Fibroblast of peridontal ligament (primary cell): ENCODE measurements around the gene KHDC3L.

Source experiments
- DNase-seq: peaks from one replicate; pipeline ENCODE4 v3.0.0-alpha.2; 2010; ENCODE audit errors: extremely low read depth

Gene KHDC3L, protein sequence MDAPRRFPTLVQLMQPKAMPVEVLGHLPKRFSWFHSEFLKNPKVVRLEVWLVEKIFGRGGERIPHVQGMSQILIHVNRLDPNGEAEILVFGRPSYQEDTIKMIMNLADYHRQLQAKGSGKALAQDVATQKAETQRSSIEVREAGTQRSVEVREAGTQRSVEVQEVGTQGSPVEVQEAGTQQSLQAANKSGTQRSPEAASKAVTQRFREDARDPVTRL

GRCh38 chr6:73362358-73362757 lies at the start of gene KHDC3L:
Gene KHDC3L, plus strand, starts transcription at chr6:73362658. Its CDS starts 72 bp downstream, at chr6:73362730.
- DNase-seq: no peak

DNA sequence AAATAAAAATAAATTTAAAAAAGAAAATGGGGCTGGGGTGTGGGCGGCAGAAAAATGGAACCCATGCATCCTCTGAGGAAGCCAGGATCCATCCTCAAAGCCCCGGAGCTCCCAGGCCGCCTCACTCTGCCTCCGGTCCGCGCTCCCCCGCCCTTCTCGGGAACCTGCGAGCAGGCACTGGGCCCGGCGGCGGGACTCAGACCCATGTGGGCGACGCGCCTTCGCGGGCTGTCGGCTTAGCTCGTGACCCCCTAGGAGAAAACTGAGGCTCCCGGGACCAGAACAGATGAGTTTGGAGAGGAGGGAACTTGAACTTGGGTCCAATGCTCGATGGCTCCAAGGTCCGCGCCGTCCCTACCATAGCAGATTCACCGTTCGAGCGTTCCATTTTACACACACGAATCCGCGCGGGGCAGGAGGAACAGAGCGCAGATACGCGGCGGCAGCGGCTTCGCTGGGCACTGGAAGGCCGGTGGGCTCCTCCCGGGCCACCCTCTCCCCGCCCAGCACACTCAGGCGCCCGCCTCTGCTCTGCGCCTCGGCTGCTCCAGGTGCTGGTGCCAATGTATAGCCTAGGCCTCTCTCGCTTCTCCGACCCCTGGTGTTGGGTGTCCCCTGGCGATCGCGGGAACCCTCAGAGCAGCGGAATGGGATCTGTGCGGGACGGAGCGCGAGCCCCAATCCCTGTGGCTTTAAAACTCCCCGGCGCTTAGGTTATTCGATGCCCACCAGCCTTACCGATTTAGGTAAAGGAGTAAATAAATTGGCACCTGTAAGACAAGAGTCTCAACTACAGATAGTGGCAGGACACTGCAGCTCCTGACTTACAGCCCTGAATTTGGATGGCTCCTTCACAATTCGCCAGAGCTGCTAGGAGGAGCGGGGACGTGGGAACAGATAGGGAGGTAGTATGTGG lies 47.6 kb upstream of the KHDC3L start:
- no peak for DNase-seq

GRCh38 chr6:73323323-73323722 lies 39.1 kb upstream of the KHDC3L start:
- no peak for DNase-seq

GRCh38 chr6:73325656-73326055 lies 36.8 kb upstream of the KHDC3L start:
- no peak for DNase-seq

GRCh38 chr6:73328790-73329189 lies 33.7 kb upstream of the KHDC3L start:
- no peak for DNase-seq

DNA sequence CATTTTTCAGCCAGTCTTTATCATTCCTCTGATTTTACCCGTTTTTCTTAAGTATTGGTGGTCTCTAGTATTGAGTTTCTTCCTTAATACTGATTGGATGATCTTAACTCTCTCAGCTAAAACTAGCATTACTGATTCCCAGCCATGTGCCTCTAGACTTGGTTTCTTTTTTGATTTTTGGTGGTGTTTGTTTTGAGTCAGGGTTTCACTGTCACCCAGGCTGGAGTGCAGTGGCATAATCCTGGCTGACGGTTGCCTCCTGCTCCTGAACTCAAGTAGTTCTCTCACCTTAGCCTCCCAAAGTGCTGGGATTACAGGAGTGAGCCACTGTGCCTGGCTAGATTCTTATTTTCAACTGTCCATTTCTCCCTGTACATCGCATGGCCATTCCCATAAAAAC lies 33.3 kb upstream of the KHDC3L start:
- DNase-seq: no peak

DNA sequence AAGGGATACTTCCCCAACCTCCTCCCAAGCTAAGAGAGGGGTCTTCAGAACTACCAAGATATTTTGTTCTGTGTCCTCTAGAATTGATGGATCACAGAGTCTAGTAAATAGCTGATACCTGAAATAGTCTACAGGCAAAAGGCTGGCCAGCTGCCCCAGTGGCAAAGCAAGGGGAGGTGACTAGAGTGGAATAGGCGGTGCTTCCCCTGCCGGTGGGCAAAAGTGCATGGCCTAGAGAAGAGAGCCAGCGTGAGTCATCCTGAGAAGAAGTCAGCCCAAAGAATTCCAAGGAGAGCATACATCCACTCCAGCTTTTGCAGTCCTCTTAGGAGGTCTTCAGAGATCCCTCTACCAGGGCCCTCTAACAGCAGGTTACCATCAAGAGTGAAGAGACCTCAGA lies 23.1 kb upstream of the KHDC3L start:
- DNase-seq: no peak

GRCh38 chr6:73340048-73340447 lies 22.4 kb upstream of the KHDC3L start:
- DNase-seq: no peak

DNA sequence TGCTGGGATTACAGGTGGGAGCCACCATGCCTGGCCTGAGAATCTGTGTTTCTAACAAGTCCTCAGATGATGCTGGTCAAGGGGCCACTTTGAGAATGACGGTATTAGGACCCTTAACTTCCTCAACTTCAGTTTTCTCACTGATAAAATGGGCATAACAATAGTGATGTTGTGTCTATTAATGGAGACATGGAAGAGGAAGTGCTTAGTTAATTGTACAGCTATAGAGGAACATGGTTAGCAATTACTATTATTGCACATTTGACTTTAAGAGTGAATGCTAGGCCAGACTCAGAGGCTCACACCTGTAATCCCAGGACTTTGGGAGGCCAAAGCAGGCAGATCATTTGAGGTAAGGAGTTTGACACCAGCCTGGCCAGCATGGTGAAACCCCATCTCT lies 21.1 kb upstream of the KHDC3L start:
- DNase-seq: no peak

DNA sequence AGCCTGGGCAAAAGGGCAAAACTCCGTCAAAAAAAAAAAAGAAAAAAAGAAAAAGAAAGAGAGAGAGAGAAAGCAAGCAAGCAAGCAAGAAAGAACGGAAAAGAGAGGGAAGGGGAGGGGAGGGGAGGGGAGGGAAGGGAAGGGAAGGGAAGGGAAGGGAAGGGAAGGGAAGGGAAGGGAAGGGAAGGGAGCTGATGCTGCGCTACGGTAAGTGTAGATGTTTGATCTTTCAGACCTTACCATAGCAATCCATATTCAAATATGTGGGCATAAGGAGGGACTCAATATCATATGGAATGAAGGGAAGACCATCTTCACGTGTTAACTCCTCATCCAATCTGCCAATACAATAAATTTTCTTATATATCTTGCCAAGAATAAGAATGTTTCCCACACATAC lies 20.3 kb upstream of the KHDC3L start:
- DNase-seq: no peak

- no peak for DNase-seq
These were observed 19.3 kb upstream of the KHDC3L start for GRCh38 chr6:73343164-73343563.

DNA sequence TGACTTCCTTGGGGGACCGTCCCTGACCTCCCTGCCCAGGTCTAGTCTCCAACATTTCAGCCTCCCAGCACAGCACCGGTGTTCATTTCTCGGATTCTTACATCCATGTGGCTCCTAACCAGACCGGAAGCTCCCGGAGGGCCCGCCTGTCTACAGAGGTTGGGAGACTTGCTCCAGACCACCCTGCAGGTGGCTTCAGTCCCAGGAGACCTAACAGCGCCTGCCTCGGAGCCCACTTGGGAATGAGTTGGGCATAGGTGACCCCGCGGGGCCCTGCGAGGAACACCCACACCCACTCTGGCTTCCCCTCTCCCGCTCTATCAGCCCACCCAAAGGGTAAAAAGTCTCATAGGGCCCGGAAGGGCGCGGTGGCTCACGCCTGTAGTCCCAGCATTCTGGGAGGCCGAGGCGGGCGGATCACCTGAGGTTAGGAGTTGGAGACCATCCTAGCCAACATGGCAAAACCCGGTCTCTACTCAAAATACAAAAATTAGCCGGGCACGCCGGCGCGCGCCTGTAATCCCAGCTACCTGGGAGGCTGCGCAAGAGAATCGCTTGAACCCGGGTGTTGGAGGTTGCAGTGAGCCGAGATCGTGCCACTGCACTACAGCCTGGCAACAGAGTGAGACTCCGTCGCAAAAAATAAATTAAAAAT lies 13.8 kb upstream of the KHDC3L start:
- DNase-seq: no peak

DNA sequence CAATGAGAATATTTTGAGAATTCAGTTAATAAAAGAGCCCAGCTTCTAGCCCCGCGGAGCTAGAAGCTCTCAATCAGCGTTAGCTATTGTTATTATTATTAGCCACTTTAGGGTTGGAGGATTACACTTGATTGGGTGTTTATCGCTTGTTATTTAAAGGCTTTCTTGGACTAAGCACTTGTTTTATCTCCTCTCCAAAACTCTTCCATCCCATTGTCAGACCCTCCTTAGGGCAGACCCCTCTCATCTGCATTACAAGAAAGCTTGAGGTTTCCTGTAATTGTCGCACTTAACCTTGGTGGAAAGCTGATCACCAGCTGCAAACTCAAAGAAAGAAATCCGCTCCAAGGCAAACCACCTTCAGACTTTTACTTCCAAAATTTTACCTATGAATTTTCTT lies 13.1 kb upstream of the KHDC3L start:
- no peak for DNase-seq

- DNase-seq: no peak
These were observed 8.5 kb upstream of the KHDC3L start, which contains the start of gene DPPA5 for GRCh38 chr6:73353636-73354593. Gene DPPA5, minus strand, starts transcription at chr6:73354276. Its CDS starts 51 bp downstream, at chr6:73354225.

DNA sequence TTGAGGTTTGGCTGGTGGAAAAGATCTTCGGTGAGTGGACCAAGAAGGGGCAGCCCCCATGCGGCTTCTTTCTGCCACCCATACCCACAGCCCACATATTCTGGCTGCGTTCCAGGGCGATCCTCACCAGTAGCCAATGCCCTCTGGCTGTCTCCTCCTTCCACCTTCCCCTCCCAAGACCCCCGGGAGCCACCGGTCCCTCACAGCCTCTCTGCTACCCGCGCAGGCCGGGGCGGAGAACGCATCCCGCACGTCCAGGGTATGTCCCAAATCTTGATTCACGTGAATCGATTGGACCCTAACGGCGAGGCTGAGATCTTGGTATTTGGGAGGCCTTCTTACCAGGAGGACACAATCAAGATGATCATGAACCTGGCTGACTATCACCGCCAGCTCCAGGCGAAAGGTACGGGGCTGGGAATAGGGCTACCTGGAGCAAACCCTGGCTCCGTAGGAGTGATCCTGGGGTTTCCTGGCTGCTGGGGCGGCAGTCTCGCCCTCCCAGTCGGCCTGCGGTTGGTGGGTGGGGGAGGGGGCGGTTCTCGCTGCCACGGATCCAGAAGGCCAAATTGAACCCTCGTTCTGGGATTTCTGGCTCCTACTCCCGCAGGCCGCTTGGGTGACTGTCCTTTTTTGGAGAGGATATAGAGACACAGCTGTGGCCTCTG lies 545 bp downstream of the KHDC3L start:
- DNase-seq: no peak

- no peak for DNase-seq
These were observed 1.0 kb downstream of the KHDC3L start for GRCh38 chr6:73363537-73363875.

DNA sequence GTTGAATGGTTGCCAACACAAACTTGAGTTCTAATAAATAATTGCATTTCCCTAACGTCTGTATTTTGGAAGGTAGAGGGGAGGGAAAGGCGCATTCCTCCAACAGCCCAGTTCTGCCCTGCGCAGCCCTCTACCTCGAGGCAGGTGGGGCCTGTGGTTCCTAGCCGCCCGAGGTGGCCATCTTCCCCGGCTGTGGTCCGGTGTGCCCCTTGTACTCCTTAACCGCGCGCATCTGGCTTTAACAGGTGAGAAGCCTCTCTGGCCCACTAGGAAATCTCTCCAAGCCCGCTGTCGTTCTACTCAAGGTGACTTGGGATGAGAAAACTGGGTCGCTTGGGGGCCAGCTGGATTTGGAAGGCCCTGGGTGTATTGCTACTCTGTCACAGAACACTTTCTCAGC lies 1.7 kb downstream of the KHDC3L start:
- DNase-seq: no peak

DNA sequence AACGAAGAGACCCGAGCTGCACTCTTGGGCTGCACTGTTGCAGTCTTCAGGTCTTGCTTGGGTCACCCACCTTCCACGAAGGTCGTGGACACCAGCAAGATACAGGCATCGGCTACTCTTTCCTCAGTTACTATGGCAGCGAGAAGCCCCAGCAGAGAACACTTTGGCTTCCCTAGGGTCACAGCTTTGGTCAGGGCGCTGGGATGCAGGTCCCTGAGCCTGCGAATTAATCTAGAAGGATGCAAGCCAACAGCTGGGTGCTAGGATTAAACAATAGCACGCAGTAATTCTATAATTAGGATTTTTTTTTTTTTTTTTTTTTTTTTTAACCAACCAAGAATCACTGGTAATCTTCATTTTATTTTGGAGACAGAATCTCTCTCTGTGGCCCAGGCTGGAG lies 2.1 kb downstream of the KHDC3L start:
- DNase-seq: no peak

DNA sequence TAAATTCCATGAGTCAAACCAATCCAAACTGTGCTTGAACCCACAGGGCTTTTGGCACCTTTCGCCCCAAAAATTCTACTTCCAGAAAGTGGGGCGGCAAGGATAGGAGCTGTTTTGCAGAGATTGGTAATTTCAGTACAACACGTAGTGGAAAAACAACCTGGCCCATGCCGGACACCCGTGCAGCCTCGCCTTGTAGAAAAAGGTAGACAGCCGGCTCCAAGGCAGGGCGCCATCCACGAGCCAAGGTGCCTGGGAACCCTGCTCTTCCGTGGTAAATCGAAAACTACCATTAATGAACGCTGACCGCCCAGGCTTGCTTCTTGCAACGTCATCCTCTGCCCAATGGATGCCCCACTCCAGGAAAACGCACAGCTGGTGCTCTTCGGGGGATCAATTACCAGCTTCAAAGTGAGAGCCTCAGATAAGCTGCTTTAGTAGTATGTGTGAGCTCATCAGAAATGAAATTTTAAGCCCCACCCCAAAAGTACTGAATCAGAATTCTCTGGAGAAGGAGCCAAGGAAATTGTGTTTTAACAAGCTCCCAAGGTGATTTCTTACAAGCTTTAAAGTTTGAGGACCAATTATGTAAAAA lies 5.4 kb downstream of the KHDC3L start:
- no peak for DNase-seq

DNA sequence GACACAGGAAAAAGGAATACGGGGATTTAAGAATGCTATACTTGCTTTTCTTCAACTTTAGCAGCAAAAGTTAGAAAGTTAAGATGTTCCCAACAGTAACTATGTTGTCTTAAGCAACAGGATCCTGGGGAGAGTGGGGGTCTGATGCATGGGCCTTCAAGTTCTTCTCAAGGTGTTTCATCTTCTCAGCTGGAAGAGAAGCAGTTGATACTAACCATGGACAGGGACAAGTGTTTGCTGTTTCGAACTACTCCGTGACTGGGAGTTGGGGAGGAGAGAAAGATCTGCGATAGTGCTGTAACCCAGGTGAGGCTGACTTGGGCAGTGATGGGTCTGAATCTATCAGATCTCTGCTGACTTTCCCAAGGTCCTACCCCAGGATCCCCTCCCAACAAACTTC lies 6.2 kb downstream of the KHDC3L start:
- DNase-seq: no peak

- no peak for DNase-seq
These were observed 6.7 kb downstream of the KHDC3L start for GRCh38 chr6:73369157-73369556.
